ENCODE data around the gene P4HA3.

DNA sequence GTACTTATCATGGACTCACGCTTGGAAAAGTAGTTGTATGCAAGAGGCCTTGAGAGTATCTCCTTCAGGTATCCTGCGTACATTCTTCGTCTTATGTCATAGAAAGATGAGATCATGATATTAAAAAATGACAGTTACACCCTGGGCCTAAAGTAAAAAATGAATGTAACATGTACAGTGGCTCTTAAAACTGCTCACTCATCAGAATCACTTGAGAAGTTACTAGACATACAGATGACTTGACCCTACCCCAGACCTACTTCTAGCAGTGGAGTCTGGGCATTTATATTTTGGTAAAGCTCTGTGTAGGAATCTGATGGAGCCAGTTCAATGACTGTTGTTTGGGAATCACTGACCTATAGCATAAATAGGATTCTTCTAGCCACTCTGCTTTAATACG lies 85.9 kb downstream of the P4HA3 start:
- TF ChIP-seq, protein P1, sequence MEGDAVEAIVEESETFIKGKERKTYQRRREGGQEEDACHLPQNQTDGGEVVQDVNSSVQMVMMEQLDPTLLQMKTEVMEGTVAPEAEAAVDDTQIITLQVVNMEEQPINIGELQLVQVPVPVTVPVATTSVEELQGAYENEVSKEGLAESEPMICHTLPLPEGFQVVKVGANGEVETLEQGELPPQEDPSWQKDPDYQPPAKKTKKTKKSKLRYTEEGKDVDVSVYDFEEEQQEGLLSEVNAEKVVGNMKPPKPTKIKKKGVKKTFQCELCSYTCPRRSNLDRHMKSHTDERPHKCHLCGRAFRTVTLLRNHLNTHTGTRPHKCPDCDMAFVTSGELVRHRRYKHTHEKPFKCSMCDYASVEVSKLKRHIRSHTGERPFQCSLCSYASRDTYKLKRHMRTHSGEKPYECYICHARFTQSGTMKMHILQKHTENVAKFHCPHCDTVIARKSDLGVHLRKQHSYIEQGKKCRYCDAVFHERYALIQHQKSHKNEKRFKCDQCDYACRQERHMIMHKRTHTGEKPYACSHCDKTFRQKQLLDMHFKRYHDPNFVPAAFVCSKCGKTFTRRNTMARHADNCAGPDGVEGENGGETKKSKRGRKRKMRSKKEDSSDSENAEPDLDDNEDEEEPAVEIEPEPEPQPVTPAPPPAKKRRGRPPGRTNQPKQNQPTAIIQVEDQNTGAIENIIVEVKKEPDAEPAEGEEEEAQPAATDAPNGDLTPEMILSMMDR (IDR thresholded peaks at IDR 0.05), result no peak
- no peak for TF ChIP-seq POLR2AphosphoS5 (IDR thresholded peaks at IDR 0.05)
- TF ChIP-seq EP300 (IDR thresholded peaks at IDR 0.05), result no peak

All from esophagus muscularis mucosa (tissue), 4 donors.